ENCODE results near the gene DNAJC25. TPM values are rescaled to one million over a fixed set of nuclear protein-coding genes. Genes with fewer than 3 reads are reported as not detected.
A peak's percentile ranks its signal among the peaks of the same experiment; 100 is the strongest.

Gene DNAJC25
- total and polyA plus RNA-seq, 2 of the 13 experiments (the other 11 are each of a cell fraction or from before 2014, with no cell fraction given) = 5.7 to 10.2 TPM

DNA sequence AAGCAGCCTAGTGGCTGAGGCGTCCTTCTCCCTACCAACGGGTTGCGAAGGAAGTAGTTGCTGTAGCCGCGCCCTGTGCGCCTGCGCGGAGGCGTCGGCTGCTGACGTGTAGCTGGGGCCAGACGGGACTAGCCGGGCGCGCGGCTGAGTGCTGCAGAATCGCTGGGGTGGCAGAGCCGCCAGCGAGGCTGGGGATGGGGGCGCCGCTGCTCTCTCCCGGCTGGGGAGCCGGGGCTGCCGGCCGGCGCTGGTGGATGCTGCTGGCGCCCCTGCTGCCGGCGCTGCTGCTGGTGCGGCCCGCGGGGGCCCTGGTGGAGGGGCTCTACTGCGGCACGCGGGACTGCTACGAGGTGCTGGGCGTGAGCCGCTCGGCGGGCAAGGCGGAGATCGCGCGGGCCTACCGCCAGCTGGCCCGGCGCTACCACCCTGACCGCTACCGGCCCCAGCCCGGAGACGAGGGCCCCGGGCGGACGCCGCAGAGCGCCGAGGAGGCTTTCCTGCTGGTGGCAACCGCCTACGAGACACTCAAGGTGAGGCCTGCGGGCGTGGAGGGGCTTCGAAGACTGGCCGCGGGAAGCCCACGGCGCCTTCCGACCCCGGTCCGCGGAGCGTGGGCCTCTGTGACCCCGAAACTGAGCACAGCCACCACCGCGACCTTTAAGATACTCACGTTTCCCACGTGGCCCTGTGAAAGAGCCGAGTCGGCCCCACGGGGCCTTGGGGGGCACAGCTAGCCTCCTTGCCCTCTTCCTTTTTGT, at the start of gene DNAJC25 (continued):
- TF ChIP-seq ZSCAN12 (CRISPR knock-in tag; IDR thresholded peaks at IDR 0.05) (no peak), PAWR (CRISPR knock-in tag; IDR thresholded peaks at IDR 0.05; ENCODE audit: borderline replicate concordance) (no peak), ZNF557 (CRISPR knock-in tag; IDR thresholded peaks at IDR 0.05) (no peak), ZNF644 (CRISPR knock-in tag; IDR thresholded peaks at IDR 0.05; ENCODE audit: low read depth) (0 out of 2 replicates have a peak, but pooled peaks have one; percentile 2), ZNF256 (CRISPR knock-in tag; conservative IDR thresholded peaks at IDR 0.05) (no peak), ZFP62 (CRISPR knock-in tag; IDR thresholded peaks at IDR 0.05) (no peak), TARDBP (CRISPR knock-in tag; IDR thresholded peaks at IDR 0.05) (no peak; the same call in 1 of the 2 replicates), MYNN (CRISPR knock-in tag; IDR thresholded peaks at IDR 0.05; ENCODE audit: low read depth) (no peak), NFIC (IDR thresholded peaks at IDR 0.05; ENCODE audit: low read length) (no peak), NCOA2 (CRISPR knock-in tag; IDR thresholded peaks at IDR 0.05) (no peak; the same call in 1 of the 2 replicates), AHR (CRISPR knock-in tag; IDR thresholded peaks at IDR 0.05) (0 out of 2 replicates have a peak, but pooled peaks have one; percentile 12), KLF16 (CRISPR knock-in tag; IDR thresholded peaks at IDR 0.05) (0 out of 4 replicates have a peak, but pooled peaks of 1 of the 2 experiments have one; percentile 13), ZSCAN31 (CRISPR knock-in tag; IDR thresholded peaks at IDR 0.05; ENCODE audit: low read depth) (peak; percentile 90), ZNF577 (CRISPR knock-in tag; IDR thresholded peaks at IDR 0.05; ENCODE audit: borderline replicate concordance, low read depth) (0 out of 2 replicates have a peak, but pooled peaks have one; percentile 79), WIZ (CRISPR knock-in tag; IDR thresholded peaks at IDR 0.05) (no peak), ZZZ3 (CRISPR knock-in tag; IDR thresholded peaks at IDR 0.05; ENCODE audit: borderline replicate concordance) (0 out of 2 replicates have a peak, but pooled peaks have one; percentile 2), HOXA5 (CRISPR knock-in tag; IDR thresholded peaks at IDR 0.05) (no peak), EHMT2 (IDR thresholded peaks at IDR 0.05; ENCODE audit: borderline replicate concordance, low read depth, low read length) (no peak), ETV6 (CRISPR knock-in tag; conservative IDR thresholded peaks at IDR 0.05) (peak; percentile 91; the same call in 1 of the 2 replicates), ZBTB21 (CRISPR knock-in tag; IDR thresholded peaks at IDR 0.05) (no peak; the same call in 1 of the 2 replicates)
- TF ChIP-seq, protein P1, sequence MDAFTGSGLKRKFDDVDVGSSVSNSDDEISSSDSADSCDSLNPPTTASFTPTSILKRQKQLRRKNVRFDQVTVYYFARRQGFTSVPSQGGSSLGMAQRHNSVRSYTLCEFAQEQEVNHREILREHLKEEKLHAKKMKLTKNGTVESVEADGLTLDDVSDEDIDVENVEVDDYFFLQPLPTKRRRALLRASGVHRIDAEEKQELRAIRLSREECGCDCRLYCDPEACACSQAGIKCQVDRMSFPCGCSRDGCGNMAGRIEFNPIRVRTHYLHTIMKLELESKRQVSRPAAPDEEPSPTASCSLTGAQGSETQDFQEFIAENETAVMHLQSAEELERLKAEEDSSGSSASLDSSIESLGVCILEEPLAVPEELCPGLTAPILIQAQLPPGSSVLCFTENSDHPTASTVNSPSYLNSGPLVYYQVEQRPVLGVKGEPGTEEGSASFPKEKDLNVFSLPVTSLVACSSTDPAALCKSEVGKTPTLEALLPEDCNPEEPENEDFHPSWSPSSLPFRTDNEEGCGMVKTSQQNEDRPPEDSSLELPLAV (CRISPR knock-in tag; conservative IDR thresholded peaks at IDR 0.05; ENCODE audit: low read depth) = no peak
- TF ChIP-seq, protein P2, sequence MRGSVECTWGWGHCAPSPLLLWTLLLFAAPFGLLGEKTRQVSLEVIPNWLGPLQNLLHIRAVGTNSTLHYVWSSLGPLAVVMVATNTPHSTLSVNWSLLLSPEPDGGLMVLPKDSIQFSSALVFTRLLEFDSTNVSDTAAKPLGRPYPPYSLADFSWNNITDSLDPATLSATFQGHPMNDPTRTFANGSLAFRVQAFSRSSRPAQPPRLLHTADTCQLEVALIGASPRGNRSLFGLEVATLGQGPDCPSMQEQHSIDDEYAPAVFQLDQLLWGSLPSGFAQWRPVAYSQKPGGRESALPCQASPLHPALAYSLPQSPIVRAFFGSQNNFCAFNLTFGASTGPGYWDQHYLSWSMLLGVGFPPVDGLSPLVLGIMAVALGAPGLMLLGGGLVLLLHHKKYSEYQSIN (CRISPR knock-in tag; IDR thresholded peaks at IDR 0.05; ENCODE audit: borderline replicate concordance) = no peak
- TF ChIP-seq, protein P3, sequence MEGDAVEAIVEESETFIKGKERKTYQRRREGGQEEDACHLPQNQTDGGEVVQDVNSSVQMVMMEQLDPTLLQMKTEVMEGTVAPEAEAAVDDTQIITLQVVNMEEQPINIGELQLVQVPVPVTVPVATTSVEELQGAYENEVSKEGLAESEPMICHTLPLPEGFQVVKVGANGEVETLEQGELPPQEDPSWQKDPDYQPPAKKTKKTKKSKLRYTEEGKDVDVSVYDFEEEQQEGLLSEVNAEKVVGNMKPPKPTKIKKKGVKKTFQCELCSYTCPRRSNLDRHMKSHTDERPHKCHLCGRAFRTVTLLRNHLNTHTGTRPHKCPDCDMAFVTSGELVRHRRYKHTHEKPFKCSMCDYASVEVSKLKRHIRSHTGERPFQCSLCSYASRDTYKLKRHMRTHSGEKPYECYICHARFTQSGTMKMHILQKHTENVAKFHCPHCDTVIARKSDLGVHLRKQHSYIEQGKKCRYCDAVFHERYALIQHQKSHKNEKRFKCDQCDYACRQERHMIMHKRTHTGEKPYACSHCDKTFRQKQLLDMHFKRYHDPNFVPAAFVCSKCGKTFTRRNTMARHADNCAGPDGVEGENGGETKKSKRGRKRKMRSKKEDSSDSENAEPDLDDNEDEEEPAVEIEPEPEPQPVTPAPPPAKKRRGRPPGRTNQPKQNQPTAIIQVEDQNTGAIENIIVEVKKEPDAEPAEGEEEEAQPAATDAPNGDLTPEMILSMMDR (CRISPR knock-in tag; IDR thresholded peaks at IDR 0.05) = peak; percentile 1; the same call in 1 of the 2 replicates
- TF ChIP-seq, protein P4, sequence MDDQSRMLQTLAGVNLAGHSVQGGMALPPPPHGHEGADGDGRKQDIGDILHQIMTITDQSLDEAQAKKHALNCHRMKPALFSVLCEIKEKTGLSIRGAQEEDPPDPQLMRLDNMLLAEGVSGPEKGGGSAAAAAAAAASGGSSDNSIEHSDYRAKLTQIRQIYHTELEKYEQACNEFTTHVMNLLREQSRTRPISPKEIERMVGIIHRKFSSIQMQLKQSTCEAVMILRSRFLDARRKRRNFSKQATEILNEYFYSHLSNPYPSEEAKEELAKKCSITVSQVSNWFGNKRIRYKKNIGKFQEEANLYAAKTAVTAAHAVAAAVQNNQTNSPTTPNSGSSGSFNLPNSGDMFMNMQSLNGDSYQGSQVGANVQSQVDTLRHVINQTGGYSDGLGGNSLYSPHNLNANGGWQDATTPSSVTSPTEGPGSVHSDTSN (CRISPR knock-in tag; IDR thresholded peaks at IDR 0.05; ENCODE audit: borderline replicate concordance) = no peak

All from HepG2 (cell line).